DND-41 (cell line): ENCODE measurements around the gene NEK7.

Experiments used
- ATAC-seq: fragments of 200-7000 bp; cut with Tn5 transposase; 3 replicates; pipeline ENCODE4 v1.9.1; 2021; ENCODE audit warnings: low read depth; ENCODE audit not compliant: insufficient read depth
- DNase-seq: peaks from one replicate; pipeline ENCODE4 v3.0.0-alpha.2; 2020
- H2AFZ ChIP-seq: 2 replicates; pipeline ENCODE4 v1.6.0; 2012; ENCODE audit warnings: low read depth, low read length
- H3K27ac ChIP-seq: 2 replicates; pipeline ENCODE4 v1.5.1; 2012; ENCODE audit warnings: low read length, inconsistent platforms
- H3K27me3 ChIP-seq: fragments of 200-600 bp; sonication (generic); 2 replicates; pipeline ENCODE4 v1.6.0; 2012; ENCODE audit warnings: low read length, mild to moderate bottlenecking, inconsistent platforms; ENCODE audit not compliant: insufficient read depth, poor library complexity
- H3K36me3 ChIP-seq: 2 replicates; pipeline ENCODE4 v1.5.1; 2012; ENCODE audit warnings: low read length, inconsistent platforms; ENCODE audit not compliant: insufficient read depth
- H3K4me1 ChIP-seq: 2 replicates; pipeline ENCODE4 v1.5.1; 2012; ENCODE audit warnings: mild to moderate bottlenecking, low read length; ENCODE audit not compliant: insufficient read depth
- H3K4me2 ChIP-seq: 2 replicates; pipeline ENCODE4 v1.6.0; 2012; ENCODE audit warnings: mild to moderate bottlenecking, moderate library complexity, low read length, inconsistent platforms; ENCODE audit not compliant: insufficient read depth
- H3K4me3 ChIP-seq, 2 experiments: fragments of 200-600 bp in 1 of 2; shearing (Covaris generic) in 1 of 2; 2 replicates each; pipeline ENCODE4 v1.5.1; 2012 to 2016; ENCODE audit warnings: inconsistent platforms in 2 of 2, low read length in 2 of 2, mild to moderate bottlenecking in 2 of 2, low read depth in 1 of 2, moderate library complexity in 1 of 2
- H3K79me2 ChIP-seq: 2 replicates; pipeline ENCODE4 v1.6.0; 2012; ENCODE audit warnings: low read length, inconsistent platforms; ENCODE audit not compliant: insufficient read depth
- H3K9ac ChIP-seq: 2 replicates; pipeline ENCODE4 v1.6.0; 2012; ENCODE audit warnings: low read depth, mild to moderate bottlenecking, inconsistent platforms, low read length, moderate library complexity
- H3K9me3 ChIP-seq: 2 replicates; pipeline ENCODE4 v1.5.1; 2012; ENCODE audit warnings: low read length, moderate library complexity, mild to moderate bottlenecking, inconsistent platforms; ENCODE audit not compliant: insufficient read depth, severe bottlenecking
- H4K20me1 ChIP-seq: 2 replicates; pipeline ENCODE4 v1.6.0; 2012; ENCODE audit warnings: low read length; ENCODE audit not compliant: insufficient read depth
- CTCF ChIP-seq: IDR thresholded peaks from 2 replicates; pipeline ENCODE4 v1.5.1; 2012; ENCODE audit warnings: borderline replicate concordance, low read length, moderate library complexity, mild to moderate bottlenecking; ENCODE audit not compliant: poor library complexity, severe bottlenecking; ENCODE audit errors: extremely low read depth
- EZH2 ChIP-seq: IDR thresholded peaks from 3 replicates; pipeline ENCODE4 v1.6.1; 2012; ENCODE audit warnings: borderline replicate concordance, low read depth, mild to moderate bottlenecking, moderate library complexity, low read length, inconsistent platforms; ENCODE audit not compliant: severe bottlenecking

The NEK7 gene

DNA sequence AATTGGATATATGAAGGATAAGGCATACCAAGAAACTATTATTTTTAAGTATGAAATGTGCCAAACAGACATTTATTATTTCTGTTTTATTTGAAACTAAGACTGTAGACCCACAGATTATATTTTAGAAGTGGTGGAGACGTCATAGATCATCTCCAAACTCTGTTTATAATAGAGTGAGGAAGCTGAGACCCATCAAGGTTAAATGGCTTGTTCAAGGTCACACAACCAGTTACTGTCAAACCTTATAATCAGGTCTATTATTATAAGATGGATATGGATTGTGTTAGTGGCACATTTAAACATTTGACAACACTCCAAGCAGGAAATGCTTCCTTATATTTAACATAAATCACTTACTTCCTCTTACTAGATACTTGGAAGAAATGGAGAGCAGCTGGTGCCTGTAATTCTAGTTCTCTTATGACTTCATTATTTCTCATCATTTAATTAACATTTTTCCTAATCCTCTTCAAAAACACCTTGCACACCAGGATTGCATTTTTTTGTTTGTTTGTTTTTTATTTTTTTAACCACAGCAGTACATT, 117.0 kb downstream of the NEK7 start:
- H3K9me3 ChIP-seq: no peaks in the 10 kb centered on the region
- TF ChIP-seq EZH2: no peak
- no peak for TF ChIP-seq CTCF
- H4K20me1 ChIP-seq: no peaks in the 10 kb centered on the region
- no peaks in the 10 kb centered on the region for H3K27me3 ChIP-seq
- ATAC-seq (no peak), DNase-seq (no peak)
- no peak overlapping the region for H2AFZ ChIP-seq
- H3K4me1 ChIP-seq: no peaks in the 10 kb centered on the region
- H3K4me3 ChIP-seq: no peak overlapping the region
- H3K36me3 ChIP-seq: peaks cover 7% of the 10 kb centered on the region; the same call in 1 of the 2 replicates
- H3K4me2 ChIP-seq: no peak overlapping the region
- H3K27ac ChIP-seq: no peak overlapping the region
- peaks cover 37% of the 10 kb centered on the region for H3K79me2 ChIP-seq
- H3K9ac ChIP-seq: no peak overlapping the region

- Histone ChIP-seq H3K4me2 (no peak overlapping the region), H3K9ac (no peak overlapping the region), H3K9me3 (no peaks in the 10 kb centered on the region), H4K20me1 (no peaks in the 10 kb centered on the region), H3K79me2 (peaks cover 32% of the 10 kb centered on the region), H3K36me3 (peaks cover 7% of the 10 kb centered on the region; the same call in 1 of the 2 replicates), H3K27ac (no peak overlapping the region), H3K27me3 (no peaks in the 10 kb centered on the region), H2AFZ (no peak overlapping the region), H3K4me1 (no peaks in the 10 kb centered on the region), H3K4me3 (no peak overlapping the region)
- DNase-seq (no peak), ATAC-seq (no peak)
- TF ChIP-seq CTCF (peak; percentile 29), EZH2 (no peak)
Measured at GRCh38 chr1:198275597-198275996, 118.8 kb downstream of the NEK7 start.

- Histone ChIP-seq H3K4me3 (no peak overlapping the region), H3K9me3 (no peaks in the 10 kb centered on the region), H3K27me3 (no peaks in the 10 kb centered on the region), H4K20me1 (no peaks in the 10 kb centered on the region), H3K4me2 (no peak overlapping the region), H3K36me3 (peaks cover 7% of the 10 kb centered on the region; the same call in 1 of the 2 replicates), H3K79me2 (peaks cover 28% of the 10 kb centered on the region), H2AFZ (no peak overlapping the region), H3K27ac (no peak overlapping the region), H3K9ac (no peak overlapping the region), H3K4me1 (no peaks in the 10 kb centered on the region)
- no peak for ATAC-seq
- TF ChIP-seq CTCF (no peak), EZH2 (no peak)
- DNase-seq: no peak
Measured at GRCh38 chr1:198276241-198276640, 119.4 kb downstream of the NEK7 start.

DNA sequence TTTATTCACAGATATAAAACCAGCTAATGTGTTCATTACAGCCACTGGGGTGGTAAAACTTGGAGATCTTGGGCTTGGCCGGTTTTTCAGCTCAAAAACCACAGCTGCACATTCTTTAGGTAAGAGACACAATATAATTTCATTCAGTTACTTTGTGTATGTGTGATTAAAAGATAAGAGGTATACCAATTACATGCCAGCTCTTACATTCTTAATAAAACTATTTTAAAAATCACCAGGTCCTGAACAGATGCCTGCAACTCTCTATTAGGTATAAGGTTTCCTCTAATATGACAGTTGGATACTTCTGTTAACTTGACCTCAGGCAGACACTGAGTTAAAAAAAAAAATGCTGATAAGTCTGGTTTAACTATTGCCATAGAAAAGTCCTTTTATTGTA, 122.1 kb downstream of the NEK7 start:
- ATAC-seq: no peak
- peaks cover 26% of the 10 kb centered on the region; the same call in 1 of the 2 replicates for H3K36me3 ChIP-seq
- DNase-seq: no peak
- no peaks in the 10 kb centered on the region for H3K4me1 ChIP-seq
- no peaks in the 10 kb centered on the region for H3K9me3 ChIP-seq
- H3K27ac ChIP-seq: no peak overlapping the region
- no peak overlapping the region for H2AFZ ChIP-seq
- H4K20me1 ChIP-seq: no peaks in the 10 kb centered on the region
- H3K9ac ChIP-seq: no peak overlapping the region
- peaks cover 16% of the 10 kb centered on the region for H3K79me2 ChIP-seq
- TF ChIP-seq CTCF (no peak), EZH2 (no peak)
- H3K27me3 ChIP-seq: no peaks in the 10 kb centered on the region
- no peak overlapping the region for H3K4me2 ChIP-seq
- no peak overlapping the region for H3K4me3 ChIP-seq
